ENCODE measurements around the gene ZNF766.

DNA sequence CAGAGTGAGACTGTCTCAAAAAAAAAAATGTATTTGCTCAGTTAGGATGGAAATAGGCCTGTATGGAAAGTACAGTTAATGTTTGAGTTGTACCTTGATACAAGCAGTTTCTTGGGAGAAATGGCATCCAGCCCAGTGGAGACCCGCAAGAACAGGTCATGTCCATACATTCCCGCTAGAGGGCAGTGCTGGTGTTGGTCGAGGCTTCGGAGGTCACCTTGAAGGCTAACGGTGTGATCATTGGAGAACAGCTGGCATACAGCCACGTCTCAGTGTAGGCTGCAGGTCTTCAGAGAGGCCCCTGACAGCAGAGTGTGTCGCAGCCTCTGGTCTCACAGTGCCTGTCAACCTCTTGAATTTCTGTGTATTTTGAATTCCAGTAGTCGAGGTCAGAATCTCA, 74.2 kb downstream of the ZNF766 start:
- TF ChIP-seq EZH2phosphoT487 (IDR thresholded peaks at IDR 0.05; ENCODE audit: insufficient read depth, low read depth) (no peak), EZH2 (IDR thresholded peaks at IDR 0.05; ENCODE audit: insufficient read depth, poor library complexity, severe bottlenecking) (no peak)

All from GM23248 (cell line).